ENCODE results near the gene SLC2A4.

Gene SLC2A4

DNA sequence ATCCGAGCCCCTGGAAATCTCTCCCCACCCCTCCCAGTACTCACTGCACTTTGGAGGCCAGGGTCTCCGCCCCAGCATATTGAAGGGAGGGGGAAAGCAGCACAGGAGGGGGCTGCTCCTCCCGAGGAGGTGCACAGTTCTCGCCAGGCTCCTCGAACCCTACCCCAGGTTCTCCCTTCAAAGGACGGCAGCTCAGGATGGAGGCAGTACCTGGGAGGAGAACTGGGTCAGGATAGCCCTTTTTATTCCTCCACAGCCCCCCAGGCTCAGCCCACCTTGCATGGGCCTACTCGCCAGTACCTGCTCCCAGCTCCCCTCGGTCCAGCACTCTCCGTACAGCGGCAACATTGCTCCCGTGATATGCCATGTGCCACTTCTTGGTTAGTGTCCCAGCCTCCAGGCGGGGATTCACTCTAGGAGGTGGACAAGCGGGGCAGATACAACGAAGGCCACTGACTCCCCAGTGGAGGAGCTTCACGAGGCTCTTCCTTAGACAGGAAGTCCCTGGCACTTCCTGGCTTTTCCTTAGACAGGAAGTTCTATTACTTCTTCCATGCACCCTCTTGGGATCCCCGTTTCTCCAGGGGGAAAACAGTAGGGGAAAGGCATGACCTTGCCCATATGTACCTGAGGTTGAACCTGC lies 35.8 kb downstream of the SLC2A4 start:
- in situ Hi-C loops (cut with HindIII; ENCODE audit: low sequenced_read_pairs): no loop called here
- no peak overlapping the region for H3K4me3 ChIP-seq (ENCODE audit: low read depth, low read length)
- no peak for DNase-seq (ENCODE audit: low read depth, low spot score)
- TF ChIP-seq, protein P1, sequence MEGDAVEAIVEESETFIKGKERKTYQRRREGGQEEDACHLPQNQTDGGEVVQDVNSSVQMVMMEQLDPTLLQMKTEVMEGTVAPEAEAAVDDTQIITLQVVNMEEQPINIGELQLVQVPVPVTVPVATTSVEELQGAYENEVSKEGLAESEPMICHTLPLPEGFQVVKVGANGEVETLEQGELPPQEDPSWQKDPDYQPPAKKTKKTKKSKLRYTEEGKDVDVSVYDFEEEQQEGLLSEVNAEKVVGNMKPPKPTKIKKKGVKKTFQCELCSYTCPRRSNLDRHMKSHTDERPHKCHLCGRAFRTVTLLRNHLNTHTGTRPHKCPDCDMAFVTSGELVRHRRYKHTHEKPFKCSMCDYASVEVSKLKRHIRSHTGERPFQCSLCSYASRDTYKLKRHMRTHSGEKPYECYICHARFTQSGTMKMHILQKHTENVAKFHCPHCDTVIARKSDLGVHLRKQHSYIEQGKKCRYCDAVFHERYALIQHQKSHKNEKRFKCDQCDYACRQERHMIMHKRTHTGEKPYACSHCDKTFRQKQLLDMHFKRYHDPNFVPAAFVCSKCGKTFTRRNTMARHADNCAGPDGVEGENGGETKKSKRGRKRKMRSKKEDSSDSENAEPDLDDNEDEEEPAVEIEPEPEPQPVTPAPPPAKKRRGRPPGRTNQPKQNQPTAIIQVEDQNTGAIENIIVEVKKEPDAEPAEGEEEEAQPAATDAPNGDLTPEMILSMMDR (IDR thresholded peaks at IDR 0.05; ENCODE audit: low read depth, low read length): no peak

DNA sequence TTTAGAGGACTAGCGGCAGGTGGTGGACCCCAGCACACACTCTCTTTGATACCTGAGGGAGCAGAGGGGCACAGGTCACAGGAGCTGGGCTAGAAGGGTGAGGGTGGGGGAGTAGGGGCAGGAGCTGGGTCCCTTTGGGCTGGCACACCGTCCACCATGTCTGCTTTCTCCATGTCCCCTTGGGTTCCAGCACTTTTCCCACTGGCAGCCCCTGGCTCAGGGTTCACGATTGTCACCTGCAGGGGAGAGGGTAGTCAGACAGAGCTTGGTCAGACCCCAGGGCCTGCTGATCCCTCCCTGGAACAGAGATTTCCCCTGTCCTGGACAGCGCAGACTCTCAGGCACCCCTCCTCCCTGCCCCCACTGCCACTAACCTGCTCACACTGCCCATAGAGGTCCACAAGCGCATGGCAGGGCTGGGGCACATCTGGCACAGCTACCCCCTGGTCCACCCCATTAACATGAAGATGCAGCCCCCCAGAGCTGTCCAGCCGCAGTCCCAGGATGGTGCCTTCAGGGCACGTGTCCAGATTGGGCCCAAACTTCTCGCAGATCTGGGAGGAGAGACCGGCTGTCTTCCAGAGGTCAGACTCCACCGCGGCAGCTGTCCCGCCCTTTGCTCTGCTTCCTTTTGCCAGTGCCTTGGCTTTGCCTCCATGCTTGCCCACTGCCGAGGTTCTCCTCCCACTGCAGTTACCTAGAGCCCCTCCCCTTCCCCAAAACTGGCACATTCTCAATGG lies 36.8 kb downstream of the SLC2A4 start:
- TF ChIP-seq, protein P1 (IDR thresholded peaks at IDR 0.05; ENCODE audit: low read depth, low read length): no peak
- no peak for DNase-seq (ENCODE audit: low read depth, low spot score)
- H3K4me3 ChIP-seq (ENCODE audit: low read depth, low read length): no peak overlapping the region
- in situ Hi-C loops (cut with HindIII; ENCODE audit: low sequenced_read_pairs): no loop called here

DNA sequence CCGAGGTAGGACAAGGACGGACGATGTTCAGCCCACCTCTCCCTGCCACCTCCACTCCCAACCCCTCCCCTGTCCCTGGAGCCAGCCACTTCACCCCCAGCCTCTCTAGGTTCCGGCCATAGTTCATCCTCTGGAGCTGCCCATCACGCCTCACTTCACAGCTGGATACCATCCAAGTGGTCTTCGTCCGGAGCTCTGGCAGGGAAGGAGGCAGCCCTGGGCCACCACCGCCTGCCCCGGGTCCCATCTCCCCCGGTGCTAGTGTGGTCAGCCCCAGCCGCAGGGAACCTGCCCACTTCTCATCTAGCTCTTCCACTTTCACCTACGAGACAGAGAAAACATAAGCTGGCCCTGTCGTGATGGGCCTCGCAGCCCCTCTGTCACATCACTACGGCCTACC lies 39.9 kb downstream of the SLC2A4 start:
- in situ Hi-C loops (cut with HindIII; ENCODE audit: low sequenced_read_pairs): no loop called here
- TF ChIP-seq, protein P1 (IDR thresholded peaks at IDR 0.05; ENCODE audit: low read depth, low read length): no peak
- DNase-seq (ENCODE audit: low read depth, low spot score): no peak
- no peak overlapping the region for H3K4me3 ChIP-seq (ENCODE audit: low read depth, low read length)

GRCh38 chr17:7322520-7323194 lies 41.1 kb downstream of the SLC2A4 start:
- no peak for DNase-seq (ENCODE audit: low read depth, low spot score)
- in situ Hi-C loops (cut with HindIII; ENCODE audit: low sequenced_read_pairs): no loop called here
- TF ChIP-seq, protein P1 (IDR thresholded peaks at IDR 0.05; ENCODE audit: low read depth, low read length): no peak
- H3K4me3 ChIP-seq (ENCODE audit: low read depth, low read length): no peak overlapping the region

- in situ Hi-C loops (cut with HindIII; ENCODE audit: low sequenced_read_pairs): no loop called here
- DNase-seq (ENCODE audit: low read depth, low spot score): peak; percentile 38
- TF ChIP-seq, protein P1 (IDR thresholded peaks at IDR 0.05; ENCODE audit: low read depth, low read length): peak; percentile 95
- no peak overlapping the region for H3K4me3 ChIP-seq (ENCODE audit: low read depth, low read length)
Measured at GRCh38 chr17:7323731-7324437, 42.4 kb downstream of the SLC2A4 start.

GRCh38 chr17:7324438-7324779 lies 42.9 kb downstream of the SLC2A4 start:
- DNase-seq (ENCODE audit: low read depth, low spot score): no peak
- TF ChIP-seq, protein P1 (IDR thresholded peaks at IDR 0.05; ENCODE audit: low read depth, low read length): no peak
- in situ Hi-C loops (cut with HindIII; ENCODE audit: low sequenced_read_pairs): no loop called here
- no peak overlapping the region for H3K4me3 ChIP-seq (ENCODE audit: low read depth, low read length)
